HG03342 (cell line): Measurements from ENCODE around the gene TAF3.

Source experiments
- ATAC-seq: cut with Tn5 transposase; IDR thresholded peaks from one replicate; pipeline ENCODE4 v1.9.1; 2021; ENCODE audit warnings: mild to moderate bottlenecking, moderate library complexity; ENCODE audit not compliant: unreplicated experiment

TAF3 gene

GRCh38 chr10:7965457-7965856 is 147.2 kb downstream of the TAF3 start:
- no peak for ATAC-seq

- ATAC-seq, result no peak
Measured at GRCh38 chr10:7967035-7967434, 148.7 kb downstream of the TAF3 start.

- ATAC-seq, result no peak
Measured at GRCh38 chr10:7968510-7969112, 150.3 kb downstream of the TAF3 start.

- no peak for ATAC-seq
Measured at GRCh38 chr10:7969623-7970022, 151.3 kb downstream of the TAF3 start.

- ATAC-seq, result no peak
Measured at GRCh38 chr10:7971949-7972348, 153.6 kb downstream of the TAF3 start.

GRCh38 chr10:7972367-7972766 is 154.1 kb downstream of the TAF3 start:
- ATAC-seq, result no peak

GRCh38 chr10:7980196-7980595 is 161.9 kb downstream of the TAF3 start:
- ATAC-seq, result no peak

- no peak for ATAC-seq
Measured at GRCh38 chr10:7982727-7983126, 164.4 kb downstream of the TAF3 start.

- no peak for ATAC-seq
Measured at GRCh38 chr10:7984325-7984724, 166.0 kb downstream of the TAF3 start.

GRCh38 chr10:7984896-7985295 is 166.6 kb downstream of the TAF3 start:
- ATAC-seq, result no peak

GRCh38 chr10:7986851-7987250 is 168.5 kb downstream of the TAF3 start:
- no peak for ATAC-seq

GRCh38 chr10:7988989-7989388 is 170.7 kb downstream of the TAF3 start:
- no peak for ATAC-seq

GRCh38 chr10:7998831-7999230 is 180.5 kb downstream of the TAF3 start:
- ATAC-seq, result no peak

- ATAC-seq, result no peak
Measured at GRCh38 chr10:8004469-8005000, 186.2 kb downstream of the TAF3 start.

- peak; percentile 69 for ATAC-seq
Measured at GRCh38 chr10:8006274-8006999, 188.1 kb downstream of the TAF3 start.

GRCh38 chr10:8009031-8009430 is 190.7 kb downstream of the TAF3 start:
- no peak for ATAC-seq

GRCh38 chr10:8013006-8013405 is 194.7 kb downstream of the TAF3 start:
- no peak for ATAC-seq

GRCh38 chr10:8013619-8014018 is 195.3 kb downstream of the TAF3 start:
- no peak for ATAC-seq

GRCh38 chr10:8014649-8015048 is 196.3 kb downstream of the TAF3 start:
- no peak for ATAC-seq

- ATAC-seq, result no peak
Measured at GRCh38 chr10:8017277-8017676, 199.0 kb downstream of the TAF3 start.

GRCh38 chr10:8023321-8023720 is 205.0 kb downstream of the TAF3 start:
- ATAC-seq, result no peak

- ATAC-seq, result no peak
Measured at GRCh38 chr10:8023851-8024250, 205.5 kb downstream of the TAF3 start.
